LNCaP clone FGC (cell line): ENCODE results near the gene NID2.

Experiments
- DNase-seq: peaks from one replicate; pipeline ENCODE4 v3.0.0-alpha.2; 2011; ENCODE audit warnings: low read depth
- H3K4me3 ChIP-seq: 2 replicates; pipeline ENCODE4 v1.5.1; 2011; ENCODE audit warnings: mild to moderate bottlenecking, low read depth, low read length, control low read depth
- TF ChIP-seq, protein P1 (sequence below): IDR thresholded peaks from 2 replicates; pipeline ENCODE4 v1.5.1; 2012; ENCODE audit warnings: mild to moderate bottlenecking; ENCODE audit not compliant: control insufficient read depth, insufficient read depth; ENCODE audit errors: extremely low read depth

The NID2 gene

DNA sequence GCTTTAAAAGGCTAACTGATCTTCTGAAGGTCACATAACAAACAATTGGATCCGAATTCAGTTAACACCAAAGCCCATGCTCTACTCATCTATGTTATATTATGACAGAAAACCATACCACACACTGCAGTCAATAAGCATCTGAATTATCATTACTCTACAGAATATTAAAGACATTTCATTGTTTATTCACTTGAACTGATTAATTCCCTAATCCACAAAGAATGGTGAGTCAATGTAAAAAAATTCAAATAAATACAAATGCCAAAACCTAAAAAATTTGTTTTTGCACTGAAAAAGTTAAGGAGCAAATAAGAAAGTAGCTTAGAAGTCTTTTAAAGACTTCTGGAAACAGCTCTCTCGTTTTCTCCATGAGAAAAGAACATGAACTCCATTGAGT is 13.7 kb downstream of the NID2 start:
- no peak overlapping the region for H3K4me3 ChIP-seq
- DNase-seq: no peak
- TF ChIP-seq, protein P1, sequence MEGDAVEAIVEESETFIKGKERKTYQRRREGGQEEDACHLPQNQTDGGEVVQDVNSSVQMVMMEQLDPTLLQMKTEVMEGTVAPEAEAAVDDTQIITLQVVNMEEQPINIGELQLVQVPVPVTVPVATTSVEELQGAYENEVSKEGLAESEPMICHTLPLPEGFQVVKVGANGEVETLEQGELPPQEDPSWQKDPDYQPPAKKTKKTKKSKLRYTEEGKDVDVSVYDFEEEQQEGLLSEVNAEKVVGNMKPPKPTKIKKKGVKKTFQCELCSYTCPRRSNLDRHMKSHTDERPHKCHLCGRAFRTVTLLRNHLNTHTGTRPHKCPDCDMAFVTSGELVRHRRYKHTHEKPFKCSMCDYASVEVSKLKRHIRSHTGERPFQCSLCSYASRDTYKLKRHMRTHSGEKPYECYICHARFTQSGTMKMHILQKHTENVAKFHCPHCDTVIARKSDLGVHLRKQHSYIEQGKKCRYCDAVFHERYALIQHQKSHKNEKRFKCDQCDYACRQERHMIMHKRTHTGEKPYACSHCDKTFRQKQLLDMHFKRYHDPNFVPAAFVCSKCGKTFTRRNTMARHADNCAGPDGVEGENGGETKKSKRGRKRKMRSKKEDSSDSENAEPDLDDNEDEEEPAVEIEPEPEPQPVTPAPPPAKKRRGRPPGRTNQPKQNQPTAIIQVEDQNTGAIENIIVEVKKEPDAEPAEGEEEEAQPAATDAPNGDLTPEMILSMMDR: no peak

DNA sequence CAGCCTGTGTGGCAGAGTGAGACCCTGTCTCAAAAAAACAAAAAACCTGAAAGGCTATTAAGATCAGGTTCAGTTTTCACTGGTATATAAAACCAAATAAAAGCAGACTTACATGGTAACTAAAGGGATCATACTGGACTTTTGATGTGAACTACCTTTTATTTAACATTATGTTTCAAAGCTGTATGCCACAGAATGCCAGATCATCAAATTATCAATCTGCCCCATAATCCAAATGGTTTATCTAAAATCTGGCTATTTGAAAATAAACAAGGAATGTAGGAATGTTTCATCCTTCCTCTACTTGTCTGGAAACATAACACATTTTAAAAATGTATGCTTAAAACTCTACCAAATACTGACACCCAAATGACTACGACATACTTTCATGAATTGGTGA is 14.2 kb downstream of the NID2 start:
- H3K4me3 ChIP-seq: no peak overlapping the region
- no peak for DNase-seq
- TF ChIP-seq, protein P1: no peak

DNA sequence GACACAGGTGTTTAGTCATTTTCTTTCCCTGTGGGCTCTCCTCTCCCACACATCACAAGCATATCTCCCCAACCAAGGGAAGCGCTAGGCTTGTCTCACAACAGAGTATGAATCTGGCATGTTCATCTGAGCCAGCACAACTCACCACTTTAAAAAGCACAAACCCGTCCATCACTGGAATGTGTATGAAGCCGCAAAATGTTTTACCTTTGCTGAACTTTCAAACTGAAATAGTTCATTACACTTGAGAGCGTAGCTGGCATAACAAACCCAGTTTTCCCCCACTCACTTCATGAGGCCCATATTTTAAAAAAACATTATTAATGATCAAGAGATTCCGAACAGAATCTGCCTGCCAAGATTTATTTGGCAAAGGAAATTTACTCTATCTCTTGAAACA is 15.8 kb downstream of the NID2 start:
- DNase-seq: no peak
- TF ChIP-seq, protein P1: no peak
- no peak overlapping the region for H3K4me3 ChIP-seq

DNA sequence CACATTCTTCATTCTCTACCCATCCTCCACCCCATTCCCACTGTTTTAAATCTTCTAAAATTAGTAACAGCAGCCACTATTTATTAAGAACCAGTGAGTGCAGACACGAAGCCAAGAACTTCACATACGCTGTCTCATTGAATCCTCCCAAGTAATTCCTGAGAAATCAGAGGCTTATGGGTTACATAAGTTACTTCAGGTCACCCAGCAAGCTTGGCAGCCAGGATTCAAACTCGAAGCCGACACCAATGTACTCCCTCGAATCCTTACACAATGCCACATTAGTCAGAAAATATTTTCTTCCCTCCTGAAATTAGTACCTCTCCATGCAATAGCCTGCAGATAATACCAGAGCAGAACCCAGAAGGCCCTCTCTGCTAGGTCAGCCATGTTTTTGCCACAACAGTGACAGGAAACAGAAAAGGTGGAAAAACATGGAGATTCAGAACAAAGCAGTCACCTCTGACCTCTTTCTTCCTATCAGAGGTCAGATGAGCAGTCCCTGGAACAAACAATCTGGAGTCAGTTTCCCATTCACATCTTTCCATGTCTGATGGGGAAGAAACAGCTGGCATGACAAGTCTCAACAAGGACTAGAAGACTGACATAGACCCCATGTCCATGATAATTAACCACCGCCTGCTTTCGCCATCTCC is 16.4 kb downstream of the NID2 start:
- no peak for DNase-seq
- no peak overlapping the region for H3K4me3 ChIP-seq
- TF ChIP-seq, protein P1: no peak

DNA sequence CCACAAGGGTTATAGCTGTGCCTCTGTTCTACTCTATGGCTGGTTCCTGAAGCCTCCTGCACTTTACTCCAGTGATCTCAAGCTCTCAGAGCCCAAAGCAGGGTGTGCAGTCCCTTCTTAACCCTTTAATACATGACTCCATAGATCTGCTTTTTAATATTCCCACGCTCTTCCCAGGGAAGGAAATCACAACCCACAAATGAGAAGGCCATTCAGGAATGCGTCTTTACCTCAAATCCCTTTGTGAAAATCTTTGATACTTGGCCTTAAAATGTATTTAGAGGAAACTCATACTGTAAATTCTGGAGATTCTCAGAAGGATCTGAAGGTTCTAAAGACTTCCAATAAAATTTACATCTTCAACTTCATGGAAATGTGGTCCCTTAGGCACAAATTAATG is 17.0 kb downstream of the NID2 start:
- DNase-seq: no peak
- H3K4me3 ChIP-seq: no peak overlapping the region
- TF ChIP-seq, protein P1: no peak

DNA sequence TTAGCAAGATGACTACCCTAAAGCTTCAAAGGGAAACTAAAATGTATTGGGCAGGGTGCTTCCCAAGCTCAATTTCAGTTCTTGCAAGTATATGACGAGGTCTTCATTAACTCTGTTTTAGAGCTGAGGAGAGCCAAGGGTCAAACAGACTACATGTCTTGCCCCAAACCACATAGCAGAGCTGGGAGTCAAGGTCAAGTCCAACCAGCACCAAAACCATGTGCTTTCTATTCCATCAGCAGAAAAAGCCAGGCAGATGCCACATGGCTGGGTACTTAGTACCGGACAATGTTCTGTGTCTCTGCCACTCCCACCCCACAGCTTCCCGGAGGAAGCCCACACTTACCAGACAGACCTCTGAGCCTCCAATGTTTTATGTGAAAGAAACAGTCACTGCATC is 17.6 kb downstream of the NID2 start:
- no peak for DNase-seq
- H3K4me3 ChIP-seq: no peak overlapping the region
- TF ChIP-seq, protein P1: no peak
